Measurements from ENCODE around the gene PRKN. TPM values are rescaled to one million over a fixed set of nuclear protein-coding genes. Genes with fewer than 3 reads are reported as not detected.

The PRKN gene
- total RNA-seq, 1 experiment from 2014 or later: 2.0 TPM

DNA sequence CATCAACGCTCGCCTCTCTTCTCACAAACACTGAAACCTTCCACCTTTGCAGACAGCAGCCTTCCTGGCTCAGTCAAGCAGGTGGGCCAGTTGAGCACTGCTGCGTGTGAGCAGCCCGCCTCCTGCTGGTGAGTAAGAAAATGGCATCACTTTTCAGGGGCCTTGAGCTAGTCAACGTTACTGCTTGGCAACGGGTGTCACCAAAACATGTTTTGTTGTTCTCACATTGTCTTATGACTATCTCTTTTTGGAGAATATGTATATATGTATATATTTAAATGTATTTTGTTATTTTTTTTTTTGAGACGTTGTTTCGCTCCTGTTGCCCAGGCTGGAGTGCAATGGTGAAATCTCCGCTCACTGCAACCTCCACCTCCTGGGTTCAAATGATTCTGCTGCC, 1356.7 kb downstream of the PRKN start:
- Histone ChIP-seq H2AK5ac (ENCODE audit: insufficient read length, low read length) (no peak overlapping the region), H3T11ph (ENCODE audit: low read length) (no peak overlapping the region), H3K23me2 (ENCODE audit: insufficient read length, low read depth, low read length, poor library complexity, severe bottlenecking) (no peaks in the 10 kb centered on the region), H3K9ac (ENCODE audit: extremely low read depth, insufficient read length, low read length) (no peak overlapping the region), H3K27me3 (ENCODE audit: insufficient read depth, low read length) (no peaks in the 10 kb centered on the region), H3K27ac (ENCODE audit: insufficient read length, low read depth, low read length) (no peak overlapping the region), H3K14ac (ENCODE audit: insufficient read depth, low read length) (no peak overlapping the region), H3K4me2 (ENCODE audit: insufficient read depth, insufficient read length, low read length) (no peak overlapping the region), H2AFZ (ENCODE audit: low read length) (no peak overlapping the region), H2BK20ac (ENCODE audit: low read depth, low read length, poor library complexity, severe bottlenecking) (no peak overlapping the region), H2BK120ac (ENCODE audit: low read depth, low read length, poor library complexity, severe bottlenecking) (no peak overlapping the region), H4K91ac (ENCODE audit: insufficient read length, low read depth, low read length) (no peak overlapping the region), H4K8ac (replicated peaks; ENCODE audit: insufficient read length, low read depth, low read length) (no peak overlapping the region), H3K56ac (ENCODE audit: insufficient read length, low read depth, low read length) (no peak overlapping the region), H3K18ac (ENCODE audit: insufficient read length, low read depth, low read length) (no peak overlapping the region), H3K79me1 (ENCODE audit: insufficient read depth, low read depth, low read length, poor library complexity, severe bottlenecking) (no peaks in the 10 kb centered on the region), H4K20me1 (ENCODE audit: control insufficient read depth, insufficient read depth, insufficient read length) (no peaks in the 10 kb centered on the region), H2BK12ac (ENCODE audit: insufficient read length, low read depth, low read length) (no peak overlapping the region), H3K23ac (ENCODE audit: insufficient read length, low read depth, low read length) (no peak overlapping the region), H4K5ac (ENCODE audit: insufficient read length, low read depth, low read length) (no peak overlapping the region), H2BK5ac (ENCODE audit: insufficient read length, low read length) (no peak overlapping the region), H2BK15ac (ENCODE audit: low read depth, low read length) (no peak overlapping the region), H3K4me1 (ENCODE audit: insufficient read depth, low read length) (no peaks in the 10 kb centered on the region), H3K79me2 (ENCODE audit: insufficient read depth, low read length) (no peaks in the 10 kb centered on the region), H3K9me3 (ENCODE audit: control insufficient read depth, low read depth, low read length) (no peaks in the 10 kb centered on the region), H3K4ac (ENCODE audit: low read depth, low read length) (peak overlapping the region; percentile 30; the same call in 1 of the 2 replicates)
- Mint-ChIP-seq H3K36me3 (ENCODE audit: insufficient read depth in 1 of 3, low read depth in 3 of 3) (no peaks in the 10 kb centered on the region), H3K27ac (no peak overlapping the region; a peak in 1 of 7 replicates), H3K4me3 (no peak overlapping the region), H3K4me1 (peaks cover 0 to 4% of the 10 kb centered on the region in 2 experiments; a peak in 2 of 4 replicates), H3K27me3 (ENCODE audit: low read depth) (no peaks in the 10 kb centered on the region), H3K9me3 (no peaks in the 10 kb centered on the region)
- DNase-seq: peak; percentile 88
- TF ChIP-seq, protein P1, sequence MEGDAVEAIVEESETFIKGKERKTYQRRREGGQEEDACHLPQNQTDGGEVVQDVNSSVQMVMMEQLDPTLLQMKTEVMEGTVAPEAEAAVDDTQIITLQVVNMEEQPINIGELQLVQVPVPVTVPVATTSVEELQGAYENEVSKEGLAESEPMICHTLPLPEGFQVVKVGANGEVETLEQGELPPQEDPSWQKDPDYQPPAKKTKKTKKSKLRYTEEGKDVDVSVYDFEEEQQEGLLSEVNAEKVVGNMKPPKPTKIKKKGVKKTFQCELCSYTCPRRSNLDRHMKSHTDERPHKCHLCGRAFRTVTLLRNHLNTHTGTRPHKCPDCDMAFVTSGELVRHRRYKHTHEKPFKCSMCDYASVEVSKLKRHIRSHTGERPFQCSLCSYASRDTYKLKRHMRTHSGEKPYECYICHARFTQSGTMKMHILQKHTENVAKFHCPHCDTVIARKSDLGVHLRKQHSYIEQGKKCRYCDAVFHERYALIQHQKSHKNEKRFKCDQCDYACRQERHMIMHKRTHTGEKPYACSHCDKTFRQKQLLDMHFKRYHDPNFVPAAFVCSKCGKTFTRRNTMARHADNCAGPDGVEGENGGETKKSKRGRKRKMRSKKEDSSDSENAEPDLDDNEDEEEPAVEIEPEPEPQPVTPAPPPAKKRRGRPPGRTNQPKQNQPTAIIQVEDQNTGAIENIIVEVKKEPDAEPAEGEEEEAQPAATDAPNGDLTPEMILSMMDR (conservative IDR thresholded peaks at IDR 0.05): peak; percentile 97
- no CpG with 5 or more reads among the region's 9 CpGs for WGBS (ENCODE audit: extremely low coverage, insufficient read length, low lambda C conversion rate)
